Dermis lymphatic vessel endothelial cell (primary cell): ENCODE measurements around the gene CCDC106. TPM values are rescaled to one million over a fixed set of nuclear protein-coding genes. Genes with fewer than 3 reads are reported as not detected.

ENCODE experiments used
- total RNA-seq: library from RNA; depleted of rRNA; stranded (reverse); fragments of >200 nt; gene quantifications from 2 replicates; pipeline ENCODE4 v1.2.1, GENCODE V29; 2014

The CCDC106 gene
- total RNA-seq: 5.5 and 7.9 TPM in 2 replicates

GRCh38 chr19:55647732-55648584 is at the start of gene CCDC106:
CCDC106 (plus strand) TSS chr19:55648212; CDS start chr19:55649047, 835 bp downstream.

GRCh38 chr19:55599468-55599841 is 48.6 kb upstream of the CCDC106 start, which contains the start of gene FIZ1:
FIZ1 (minus strand) TSS chr19:55599517; CDS start chr19:55597865, 1,652 bp downstream.

GRCh38 chr19:55599842-55600661 is 48.0 kb upstream of the CCDC106 start, which contains the start of gene ZNF524:
ZNF524 (plus strand) TSS chr19:55600288; CDS start chr19:55602113, 1,825 bp downstream.

GRCh38 chr19:55605637-55606470 is 42.2 kb upstream of the CCDC106 start, which contains the start of gene ZNF865:
ZNF865 (plus strand) TSS chr19:55605647; CDS start chr19:55613619, 7,972 bp downstream.

GRCh38 chr19:55624109-55625003 is 23.7 kb upstream of the CCDC106 start, which contains the start of gene ZNF784:
ZNF784 (minus strand) TSS chr19:55624566; CDS start chr19:55624561, 5 bp downstream.

GRCh38 chr19:55640577-55641425 is 7.2 kb upstream of the CCDC106 start, which contains the start of gene ZNF580:
ZNF580 (plus strand) TSS chr19:55641002; CDS start chr19:55642509, 1,507 bp downstream.

GRCh38 chr19:55643003-55643886 is 4.8 kb upstream of the CCDC106 start, which contains the start of gene ZNF581:
ZNF581 (plus strand) TSS chr19:55643649; CDS start chr19:55644572, 923 bp downstream.

GRCh38 chr19:55654868-55655647 is 7.0 kb downstream of the CCDC106 start, which contains the start of gene U2AF2:
U2AF2 (plus strand) TSS chr19:55655035; CDS start chr19:55655105, 70 bp downstream.

GRCh38 chr19:55674841-55675660 is 27.0 kb downstream of the CCDC106 start, which contains the start of gene EPN1:
EPN1 (plus strand) TSS chr19:55675226; CDS start chr19:55678628, 3,402 bp downstream.

Other genes with a start within 250 kb of the CCDC106 start
- 23.0 and 32.1 TPM in 2 replicates for gene UBE2S, start 240.4 kb upstream of the CCDC106 start, total RNA-seq
- not detected in 2 replicates for gene SHISA7, start 204.9 kb upstream of the CCDC106 start, total RNA-seq
- 55.3 and 66.8 TPM in 2 replicates for gene ISOC2, start 186.6 kb upstream of the CCDC106 start, total RNA-seq
- gene C19orf85, start 183.5 kb upstream of the CCDC106 start, total RNA-seq: not detected in 2 replicates
- gene ZNF628, start 171.6 kb upstream of the CCDC106 start, total RNA-seq: 0.43 and 0.76 TPM in 2 replicates
- 7.9 and 8.8 TPM in 2 replicates for gene NAT14, start 163.0 kb upstream of the CCDC106 start, total RNA-seq
- under 0.01 TPM in 2 replicates for gene SSC5D, start 159.8 kb upstream of the CCDC106 start, total RNA-seq
- not detected in 2 replicates for gene SBK2, start 111.1 kb upstream of the CCDC106 start, total RNA-seq
- gene SBK3, start 102.7 kb upstream of the CCDC106 start, total RNA-seq: 0.22 and 0.26 TPM in 2 replicates
- 1.8 and 2.4 TPM in 2 replicates for gene ZNF579, start 67.4 kb upstream of the CCDC106 start, total RNA-seq
- gene FIZ1, start 48.7 kb upstream of the CCDC106 start, total RNA-seq: 2.2 and 2.7 TPM in 2 replicates
- 7.9 and 11.4 TPM in 2 replicates for gene ZNF524, start 47.9 kb upstream of the CCDC106 start, total RNA-seq
- gene ZNF865, start 42.6 kb upstream of the CCDC106 start, total RNA-seq: 0.54 and 0.60 TPM in 2 replicates
- gene ZNF784, start 23.6 kb upstream of the CCDC106 start, total RNA-seq: 4.4 and 4.5 TPM in 2 replicates
- gene ZNF580, start 7.2 kb upstream of the CCDC106 start, total RNA-seq: 1.5 and 2.1 TPM in 2 replicates
- gene ZNF581, start 4.6 kb upstream of the CCDC106 start, total RNA-seq: 21.8 and 23.7 TPM in 2 replicates
- gene U2AF2, start 6.8 kb downstream of the CCDC106 start, total RNA-seq: 60.8 and 71.1 TPM in 2 replicates
- 36.2 and 57.0 TPM in 2 replicates for gene EPN1, start 27.0 kb downstream of the CCDC106 start, total RNA-seq
- gene NLRP9, start 90.2 kb downstream of the CCDC106 start, total RNA-seq: not detected in 2 replicates
- 0.87 TPM in 1 of 2 replicates, not detected in the other for gene RFPL4A, start 110.9 kb downstream of the CCDC106 start, total RNA-seq
- not detected in 2 replicates for gene RFPL4AL1, start 120.9 kb downstream of the CCDC106 start, total RNA-seq
- gene NLRP11, start 183.8 kb downstream of the CCDC106 start, total RNA-seq: under 0.01 and 0.11 TPM in 2 replicates
- gene NLRP4, start 188.3 kb downstream of the CCDC106 start, total RNA-seq: not detected in 2 replicates